H1 (cell line): ENCODE measurements around the gene C15orf62. TPM values are rescaled to one million over a fixed set of nuclear protein-coding genes. Genes with fewer than 3 reads are reported as not detected.
A peak's percentile ranks its signal among the peaks of the same experiment; 100 is the strongest.

Source experiments
- CTCF ChIA-PET: fragments of 300-600 bp; sonication (Branson Sonifier 250); formaldehyde crosslinking; loops from one replicate; lab custom pipeline; 2021; ENCODE audit not compliant: partially characterized antibody; lab: Charles Lee
- POLR2A ChIA-PET: fragments of 300-600 bp; sonication (Branson Sonifier 250); formaldehyde crosslinking; loops from one replicate; lab custom pipeline; 2021; ENCODE audit warnings: inconsistent platforms; ENCODE audit not compliant: partially characterized antibody; lab: Charles Lee
- DNase-seq, 2 experiments: peaks; one replicate each; pipeline versions ENCODE4 v3.0.0 to v3.0.0-alpha.2; 2010 to 2022; ENCODE audit warnings: low spot score in 2 of 2, low read depth in 1 of 2, mixed read lengths in 1 of 2
- FAIRE-seq: peaks from 2 replicates; lab custom pipeline; 2011; peaks lifted over from hg19 to GRCh38; lab: Jason Lieb, UNC
- H2AFZ ChIP-seq: 2 replicates; pipeline ENCODE4 v1.8.1; 2012; ENCODE audit warnings: low read length, inconsistent platforms
- H2AK5ac ChIP-seq: 2 replicates; pipeline ENCODE4 v1.6.1; 2013; ENCODE audit warnings: low read depth, low read length
- H2BK120ac ChIP-seq: replicated peaks from 2 replicates; pipeline ENCODE3; 2013; ENCODE audit warnings: low read depth, low read length, inconsistent platforms
- H2BK12ac ChIP-seq: 2 replicates; pipeline ENCODE4 v1.6.1; 2013; ENCODE audit warnings: low read depth, low read length
- H2BK15ac ChIP-seq: 2 replicates; pipeline ENCODE4 v1.6.1; 2013; ENCODE audit warnings: low read length
- H2BK20ac ChIP-seq: 2 replicates; pipeline ENCODE4 v1.6.1; 2013; ENCODE audit warnings: low read length
- H2BK5ac ChIP-seq: 2 replicates; pipeline ENCODE4 v1.6.1; 2013; ENCODE audit warnings: low read depth, low read length
- H3K14ac ChIP-seq: 2 replicates; pipeline ENCODE4 v1.6.1; 2013; ENCODE audit warnings: inconsistent platforms; ENCODE audit not compliant: insufficient read length
- H3K18ac ChIP-seq: 2 replicates; pipeline ENCODE4 v1.6.1; 2013; ENCODE audit warnings: low read length; ENCODE audit errors: extremely low read depth
- H3K23ac ChIP-seq: 2 replicates; pipeline ENCODE4 v1.6.1; 2013; ENCODE audit warnings: inconsistent platforms; ENCODE audit not compliant: insufficient read length
- H3K23me2 ChIP-seq: 2 replicates; pipeline ENCODE4 v1.6.1; 2013; ENCODE audit warnings: low read depth, low read length
- H3K27ac ChIP-seq: 2 replicates; pipeline ENCODE4 v1.6.1; 2011; ENCODE audit warnings: low read depth, low read length, inconsistent platforms
- H3K27me3 ChIP-seq, 4 experiments: replicated peaks in 1 of 4; 1 replicate in 1 of 4; 2 replicates in 3 of 4; pipeline versions ENCODE4 v1.6.1 to v1.8.1; 2011 to 2013; ENCODE audit warnings: low read length in 3 of 4, mild to moderate bottlenecking in 3 of 4, inconsistent platforms in 2 of 4, mixed read lengths in 2 of 4, moderate library complexity in 1 of 4; ENCODE audit not compliant: control insufficient read depth in 3 of 4, insufficient read depth in 3 of 4; ENCODE audit errors: extremely low read depth in 1 of 4
- H3K36me3 ChIP-seq, 4 experiments: 2 replicates each; pipeline versions ENCODE4 v1.6.1 to v1.8.1; 2011 to 2013; ENCODE audit warnings: mild to moderate bottlenecking in 4 of 4, low read length in 3 of 4, moderate library complexity in 2 of 4, control low read depth in 1 of 4, inconsistent platforms in 1 of 4; ENCODE audit not compliant: insufficient read depth in 4 of 4, control insufficient read depth in 2 of 4
- H3K4ac ChIP-seq: replicated peaks from 2 replicates; pipeline ENCODE3; 2013; ENCODE audit warnings: low read length, low read depth, mixed read lengths, inconsistent platforms; ENCODE audit not compliant: insufficient read length
- H3K4me1 ChIP-seq, 4 experiments: replicated peaks in 1 of 4; 1 replicate in 1 of 4; 2 replicates in 3 of 4; pipeline versions ENCODE4 v1.6.1 to v1.8.1; 2011 to 2013; ENCODE audit warnings: low read length in 3 of 4, inconsistent platforms in 2 of 4, mixed read lengths in 1 of 4; ENCODE audit not compliant: insufficient read depth in 4 of 4, control insufficient read depth in 3 of 4
- H3K4me2 ChIP-seq, 2 experiments: 2 replicates each; pipeline versions ENCODE4 v1.6.1 to v1.8.1; 2011 to 2013; ENCODE audit warnings: low read depth in 2 of 2, low read length in 2 of 2, control low read depth in 1 of 2, inconsistent platforms in 1 of 2, mild to moderate bottlenecking in 1 of 2; ENCODE audit not compliant: insufficient read depth in 1 of 2
- H3K4me3 ChIP-seq, 4 experiments: fragments of 200-600, 300-600 bp in 1 of 4; sonication (generic), shearing (Covaris generic), sonication (Bioruptor Twin) in 1 of 4; 2 replicates each; pipeline versions ENCODE4 v1.5.1 to v1.8.1; 2011 to 2016; ENCODE audit warnings: low read length in 4 of 4, low read depth in 3 of 4, control low read depth in 2 of 4, inconsistent platforms in 2 of 4, mild to moderate bottlenecking in 2 of 4, mixed read lengths in 1 of 4, moderate library complexity in 1 of 4; ENCODE audit not compliant: insufficient read depth in 2 of 4; ENCODE audit errors: extremely low read depth in 1 of 4
- H3K56ac ChIP-seq: replicated peaks from 2 replicates; pipeline ENCODE3; 2013; ENCODE audit warnings: low read depth, mild to moderate bottlenecking, mixed read lengths, low read length, inconsistent platforms; ENCODE audit not compliant: insufficient read length
- H3K79me1 ChIP-seq: 2 replicates; pipeline ENCODE4 v1.6.1; 2013; ENCODE audit warnings: low read depth, low read length, control low read depth
- H3K79me2 ChIP-seq, 2 experiments: 2 replicates each; pipeline versions ENCODE4 v1.6.1 to v1.8.1; 2012 to 2013; ENCODE audit warnings: low read length in 2 of 2, mild to moderate bottlenecking in 2 of 2, inconsistent platforms in 1 of 2; ENCODE audit not compliant: insufficient read depth in 2 of 2, control insufficient read depth in 1 of 2
- H3K9ac ChIP-seq, 4 experiments: replicated peaks in 1 of 4; 1 replicate in 1 of 4; 2 replicates in 3 of 4; pipeline versions ENCODE4 v1.6.1 to v1.8.1; 2011 to 2013; ENCODE audit warnings: low read depth in 3 of 4, low read length in 3 of 4, control low read depth in 2 of 4, mild to moderate bottlenecking in 2 of 4, moderate library complexity in 2 of 4, inconsistent platforms in 1 of 4; ENCODE audit errors: extremely low read depth in 1 of 4
- H3K9me3 ChIP-seq, 2 experiments: 2 replicates each; pipeline versions ENCODE4 v1.6.1 to v1.8.1; 2012 to 2013; ENCODE audit warnings: mild to moderate bottlenecking in 2 of 2, moderate library complexity in 2 of 2, control low read depth in 1 of 2, inconsistent platforms in 1 of 2, low read depth in 1 of 2, low read length in 1 of 2, mixed read lengths in 1 of 2; ENCODE audit not compliant: insufficient read depth in 2 of 2
- H4K20me1 ChIP-seq, 2 experiments: replicated peaks in 1 of 2; 2 replicates each; pipeline versions ENCODE3 to v1.8.1; 2011 to 2013; ENCODE audit warnings: inconsistent platforms in 2 of 2, low read length in 2 of 2, mild to moderate bottlenecking in 1 of 2; ENCODE audit not compliant: insufficient read depth in 2 of 2, control insufficient read depth in 1 of 2
- H4K5ac ChIP-seq: 2 replicates; pipeline ENCODE4 v1.6.1; 2013; ENCODE audit warnings: low read length, low read depth, mixed read lengths, inconsistent platforms; ENCODE audit not compliant: insufficient read length
- H4K8ac ChIP-seq: 2 replicates; pipeline ENCODE4 v1.8.0; 2013; ENCODE audit warnings: mild to moderate bottlenecking, moderate library complexity, low read length, inconsistent platforms; ENCODE audit not compliant: insufficient read depth; ENCODE audit errors: extremely low read depth
- H4K91ac ChIP-seq: replicated peaks from 2 replicates; pipeline ENCODE3; 2013; ENCODE audit warnings: low read length, mixed read lengths, inconsistent platforms; ENCODE audit not compliant: insufficient read length
- BRCA1 ChIP-seq: IDR thresholded peaks from 2 replicates; pipeline ENCODE4 v1.6.1; 2012; ENCODE audit warnings: low read depth, low read length, improper control_type of control experiment
- CEBPB ChIP-seq: IDR thresholded peaks from 2 replicates; pipeline ENCODE4 v1.6.1; 2012; ENCODE audit warnings: low read depth, low read length
- CTCF ChIP-seq, 3 experiments: IDR thresholded peaks; 1 replicate in 2 of 3; 2 replicates in 1 of 3; pipeline versions ENCODE4 v1.5.1 to v1.6.1; 2011; ENCODE audit warnings: low read length in 3 of 3, mild to moderate bottlenecking in 3 of 3, inconsistent platforms in 2 of 3, low read depth in 1 of 3, moderate library complexity in 1 of 3; ENCODE audit not compliant: insufficient read depth in 1 of 3; ENCODE audit errors: control extremely low read depth in 1 of 3
- JUND ChIP-seq: IDR thresholded peaks from 2 replicates; pipeline ENCODE4 v1.6.1; 2011; ENCODE audit warnings: mild to moderate bottlenecking, improper control_type of control experiment, low read length
- KDM4A ChIP-seq: IDR thresholded peaks from one replicate; pipeline ENCODE4 v1.7.1; 2012; ENCODE audit warnings: low read depth, mild to moderate bottlenecking, moderate library complexity, low read length, inconsistent platforms; ENCODE audit not compliant: severe bottlenecking
- RAD21 ChIP-seq, 2 experiments: IDR thresholded peaks in 1 of 2; conservative IDR thresholded peaks in 1 of 2; 2 replicates each; pipeline ENCODE4 v1.6.1; 2011; ENCODE audit warnings: low read depth in 2 of 2, low read length in 2 of 2, improper control_type of control experiment in 1 of 2, inconsistent platforms in 1 of 2, mild to moderate bottlenecking in 1 of 2, moderate library complexity in 1 of 2
- SP2 ChIP-seq: IDR thresholded peaks from 2 replicates; pipeline ENCODE4 v1.6.1; 2012; ENCODE audit warnings: mild to moderate bottlenecking, low read length, inconsistent platforms
- SUZ12 ChIP-seq: fragments of 200-600 bp; sonication (generic); IDR thresholded peaks from 2 replicates; pipeline ENCODE4 v1.6.1; 2012; ENCODE audit warnings: mild to moderate bottlenecking, inconsistent platforms, low read length, moderate library complexity, mixed read lengths
- WGBS, 2 experiments: shearing (Covaris generic) in 1 of 2; methylation state at CpG; one replicate each; pipeline versions ENCODE4 v1.1.6 to v1.1.7; 2013 to 2015; ENCODE audit warnings: low lambda C conversion rate in 2 of 2, mixed read lengths in 2 of 2, inconsistent platforms in 1 of 2, low coverage in 1 of 2, missing lambda C conversion rate in 1 of 2; ENCODE audit not compliant: insufficient replicate concordance in 2 of 2, insufficient coverage in 1 of 2, insufficient read length in 1 of 2; ENCODE audit errors: extremely low coverage in 1 of 2, missing lambda C conversion rate in 1 of 2; 5-methylcytosine and 5-hydroxymethylcytosine counted together
- polyA plus RNA-seq, 7 experiments: library from polyadenylated mRNA; depleted of rRNA in 3 of 7; stranded (reverse) in 5 of 7; unstranded in 2 of 7; fragments of >200 nt in 5 of 7; fragments of 200-250 nt in 2 of 7; gene quantifications; 1 replicate in 5 of 7; 2 replicates in 1 of 7; 4 replicates in 1 of 7; pipeline versions ENCODE4 v1.2.1 to v1.2.3, GENCODE V29; 2011 to 2013; ENCODE audit warnings: missing spikeins in 2 of 7, mixed read lengths in 2 of 7
- total RNA-seq: library from RNA; stranded (reverse); fragmentation: NEBNext Ultra II Directional; extraction: Animal tissue kit (Norgen Biotek cat#: 25700); gene quantifications from 2 replicates; pipeline ENCODE4 v1.2.1, GENCODE V29; 2021

The C15orf62 gene
- total and polyA plus RNA-seq, 2 of the 8 experiments (the other 6 are each of a cell fraction or from before 2014, with no cell fraction given) = 0.06 to 0.56 TPM

DNA sequence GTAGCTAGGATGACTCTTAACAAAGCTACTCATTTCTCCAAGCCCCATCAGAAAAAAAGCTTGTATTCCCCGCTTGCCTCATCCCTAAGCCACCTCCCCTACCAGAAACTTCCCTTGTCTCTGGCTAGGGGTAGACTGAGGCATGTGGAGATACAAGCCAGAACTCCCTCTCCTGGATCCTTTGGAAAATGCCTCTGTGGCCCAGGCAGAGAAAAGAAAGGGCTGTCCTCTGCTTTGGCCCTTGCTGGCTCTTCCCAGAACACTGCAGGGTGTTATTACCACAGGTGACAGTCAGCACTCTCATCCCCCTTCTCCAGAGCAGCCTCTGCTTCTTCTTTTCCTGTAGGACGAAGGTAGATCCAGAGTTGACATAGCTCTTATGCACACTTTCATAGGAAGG, 29.9 kb upstream of the C15orf62 start:
- Histone ChIP-seq H3K4me2 (peak overlapping the region; percentile 23 to 31; a peak in 1 of 4 replicates), H3K9me3 (no peaks in the 10 kb centered on the region), H3K27me3 (no peaks in the 10 kb centered on the region), H2BK15ac (no peak overlapping the region), H2BK20ac (no peak overlapping the region), H3K18ac (no peak overlapping the region), H2BK12ac (no peak overlapping the region), H3K4me3 (no peak overlapping the region), H3K14ac (no peak overlapping the region), H3K23me2 (no peaks in the 10 kb centered on the region), H3K23ac (no peak overlapping the region), H4K20me1 (peaks cover 0 to 1% of the 10 kb centered on the region in 2 experiments), H3K79me2 (no peaks in the 10 kb centered on the region), H4K8ac (no peak overlapping the region), H3K56ac (no peak overlapping the region), H3K4me1 (peaks cover 12 to 20% (median 17%) of the 10 kb centered on the region in 4 experiments), H3K27ac (peak overlapping the region; percentile 30), H3K79me1 (no peaks in the 10 kb centered on the region), H2BK120ac (no peak overlapping the region), H2BK5ac (0 out of 2 replicates have a peak overlapping the region, but pooled peaks have one; percentile 46), H4K5ac (no peak overlapping the region), H3K9ac (no peak overlapping the region), H2AK5ac (no peak overlapping the region), H3K36me3 (peaks cover 3 to 27% (median 20%) of the 10 kb centered on the region in 4 experiments; a peak in 6 of 8 replicates), H2AFZ (no peak overlapping the region), H3K4ac (no peak overlapping the region), H4K91ac (no peak overlapping the region)
- no peak for FAIRE-seq
- TF ChIP-seq KDM4A (no peak), JUND (no peak), SUZ12 (no peak), RAD21 (IDR thresholded peaks at IDR 0.05 in 1 of 2, conservative IDR thresholded peaks at IDR 0.05 in 1 of 2; ENCODE audit: low read depth in 2 of 2, low read length in 2 of 2) (peak; percentile 32 to 50; a peak in 3 of 4 replicates), CTCF (IDR thresholded peaks at IDR 0.05; ENCODE audit: control extremely low read depth in 1 of 3, insufficient read depth in 1 of 3, low read depth in 1 of 3, low read length in 3 of 3) (peak; percentile 6 to 61 (median 37)), BRCA1 (no peak), SP2 (no peak), CEBPB (no peak)
- ChIA-PET POLR2A (interaction anchor here (0.7 to 2.3 kb wide), 14 partner anchors 8 to 154 kb away, joined by 3 to 9 read pairs (median 4); partner anchors contain the start of genes GCHFR, RAD51 and VPS18), CTCF (interaction anchor here (0.6 to 4.2 kb wide), 27 partner anchors 9 to 504 kb away, joined by 3 to 22 read pairs (median 4); partner anchors contain the start of genes DLL4, RAD51 and VPS18)
- no peak for DNase-seq
- WGBS, 2 experiments = 85% methylated on average over 2 of the region's 2 CpGs; no CpG with 5 or more reads in 1 of the 2 experiments
